Ishikawa (cell line): ENCODE results near the gene TUBA4A.

ENCODE experiments used
- EGR1 ChIP-seq: IDR thresholded peaks from 2 replicates; pipeline ENCODE4 v1.6.1; 2012
- EP300 ChIP-seq: IDR thresholded peaks from 2 replicates; pipeline ENCODE4 v1.6.1; 2012; ENCODE audit warnings: borderline replicate concordance
- FOXM1 ChIP-seq: IDR thresholded peaks from 2 replicates; pipeline ENCODE4 v1.6.1; 2012; ENCODE audit warnings: low read depth, borderline replicate concordance
- MAX ChIP-seq: IDR thresholded peaks from 2 replicates; pipeline ENCODE4 v1.6.1; 2012
- NFIC ChIP-seq: IDR thresholded peaks from 2 replicates; pipeline ENCODE4 v1.6.1; 2012
- RAD21 ChIP-seq: IDR thresholded peaks from 2 replicates; pipeline ENCODE4 v1.6.1; 2012; ENCODE audit warnings: low read depth
- REST ChIP-seq: IDR thresholded peaks from 2 replicates; pipeline ENCODE4 v1.6.1; 2012; ENCODE audit warnings: low read depth, mild to moderate bottlenecking
- TAF1 ChIP-seq: IDR thresholded peaks from 2 replicates; pipeline ENCODE4 v1.6.1; 2012; ENCODE audit warnings: low read depth, mild to moderate bottlenecking

GRCh38 chr2:219205165-219205538 lies 48.6 kb downstream of the TUBA4A start:
- TF ChIP-seq MAX (no peak), REST (no peak), NFIC (no peak), TAF1 (no peak), EGR1 (no peak), RAD21 (no peak), FOXM1 (no peak), EP300 (no peak)
